HFF-Myc (cell line): ENCODE data around the gene OTUD1.

Source experiments
- DNase-seq: peaks from one replicate; pipeline ENCODE4 v3.0.0-alpha.2; 2011; ENCODE audit warnings: low read depth; ENCODE audit errors: extremely low read depth
- H3K4me3 ChIP-seq: replicated peaks from 2 replicates; pipeline ENCODE4 v1.5.1; 2011; ENCODE audit warnings: low read depth, mild to moderate bottlenecking, control low read depth, low read length
- CTCF ChIP-seq: IDR thresholded peaks from 2 replicates; pipeline ENCODE4 v1.5.1; 2012; ENCODE audit warnings: mild to moderate bottlenecking, low read depth, low read length, control low read depth; ENCODE audit errors: missing control alignments

OTUD1 gene

GRCh38 chr10:23445591-23445990, 6.7 kb downstream of the OTUD1 start:
- no peak for TF ChIP-seq CTCF
- H3K4me3 ChIP-seq: no peak overlapping the region
- no peak for DNase-seq

GRCh38 chr10:23448323-23448722, 9.4 kb downstream of the OTUD1 start:
- no peak overlapping the region for H3K4me3 ChIP-seq
- DNase-seq: no peak
- no peak for TF ChIP-seq CTCF

GRCh38 chr10:23448802-23449570, 10.1 kb downstream of the OTUD1 start:
- DNase-seq: no peak
- no peak overlapping the region for H3K4me3 ChIP-seq
- TF ChIP-seq CTCF: no peak

GRCh38 chr10:23452033-23452655, 13.3 kb downstream of the OTUD1 start:
- no peak for TF ChIP-seq CTCF
- DNase-seq: no peak
- H3K4me3 ChIP-seq: no peak overlapping the region

- DNase-seq: no peak
- TF ChIP-seq CTCF: no peak
- no peak overlapping the region for H3K4me3 ChIP-seq
These were observed 14.6 kb downstream of the OTUD1 start for GRCh38 chr10:23453465-23453864.

- no peak for DNase-seq
- no peak overlapping the region for H3K4me3 ChIP-seq
- TF ChIP-seq CTCF: no peak
These were observed 18.9 kb downstream of the OTUD1 start for GRCh38 chr10:23457632-23458417.
